Activated T-helper 9 cell treated with anti-CD3 and anti-CD28 coated beads, Interleukin-2, amount 50 U/mL, for 16 hours (primary cell): ENCODE data around the gene DUSP22.

Source experiments
- DNase-seq: peaks from one replicate; pipeline ENCODE4 v3.0.0-alpha.2; 2020; ENCODE audit warnings: low read depth

DUSP22 gene

DNA sequence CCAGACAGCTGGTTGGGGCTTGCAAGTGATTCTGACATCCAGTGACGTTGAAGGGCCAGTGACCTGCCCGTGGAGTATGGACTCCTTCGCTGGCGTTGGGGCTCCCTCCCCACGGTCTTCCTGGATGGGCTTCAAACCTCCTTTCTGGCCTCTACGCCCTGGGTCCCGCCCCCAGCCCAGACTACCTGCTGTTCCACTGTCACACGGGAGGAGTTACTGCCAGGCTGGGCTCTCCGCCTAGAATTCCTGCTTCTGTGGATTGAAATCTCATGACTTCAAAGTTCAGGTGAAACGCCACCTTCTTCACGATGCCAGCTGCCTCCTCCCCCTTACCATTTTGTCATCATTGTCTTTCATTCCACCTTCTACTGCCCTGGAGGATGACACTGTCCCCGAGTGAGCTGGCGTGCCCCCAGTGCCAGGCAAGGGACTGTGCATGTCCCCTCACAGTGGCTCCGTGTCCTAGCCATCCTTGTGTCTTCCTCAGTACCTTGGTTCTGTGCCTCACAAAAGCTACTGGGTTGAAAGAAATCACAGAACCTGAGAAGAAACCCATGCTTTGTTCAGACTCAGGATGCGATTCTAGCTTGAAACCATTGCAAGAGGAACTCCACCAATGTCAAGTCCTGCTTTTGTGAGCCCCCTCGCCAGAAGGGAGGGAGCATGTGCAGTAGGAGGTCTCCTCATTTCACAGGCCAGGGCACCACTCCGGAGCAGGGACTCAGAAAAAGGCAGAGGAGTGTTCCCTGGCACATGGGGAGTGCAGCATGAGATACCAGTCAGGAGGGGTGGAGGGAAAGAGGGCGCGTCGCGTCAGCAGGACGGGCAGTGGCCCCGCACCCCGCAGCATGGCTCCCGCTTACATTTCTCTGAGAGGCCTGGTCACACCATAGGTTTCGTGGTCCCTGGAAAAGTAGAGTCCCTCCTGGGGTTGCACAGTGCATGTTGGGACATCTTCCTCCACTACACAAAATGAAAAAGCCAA, 88.2 kb downstream of the DUSP22 start:
- DNase-seq = no peak

DNA sequence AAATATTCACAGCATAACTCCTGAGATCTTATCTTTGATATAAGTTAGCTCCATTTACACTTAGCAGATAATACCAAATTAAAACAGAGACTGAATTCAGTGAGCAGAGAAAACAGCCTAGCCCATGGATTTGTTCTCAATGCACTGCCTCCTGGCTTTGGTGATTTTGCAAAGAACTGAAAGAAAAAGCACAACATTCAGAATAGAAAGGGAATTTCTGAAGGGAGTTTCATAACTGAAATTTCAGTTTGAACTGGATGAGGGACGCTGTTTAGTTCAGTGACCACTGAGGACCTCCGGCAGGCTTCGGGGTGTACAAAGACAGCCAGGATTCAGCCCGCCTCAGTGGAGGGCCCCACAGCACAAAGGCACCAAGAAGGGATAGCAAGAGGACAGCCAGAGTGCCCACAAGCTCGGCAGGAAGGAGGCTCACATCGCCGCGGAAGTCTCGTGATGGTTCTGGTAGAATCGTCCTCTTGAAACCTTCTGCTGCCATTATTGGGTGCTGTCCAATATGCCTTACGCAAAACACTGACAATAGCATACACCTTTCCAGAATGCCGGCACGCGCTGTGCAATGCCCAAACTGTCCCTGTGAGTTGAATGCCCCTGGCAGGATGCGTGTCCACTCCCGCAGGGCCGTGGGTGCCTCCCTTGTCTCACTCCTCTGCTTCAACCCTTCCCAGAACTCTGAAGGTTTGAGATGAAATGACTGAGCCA, 89.6 kb downstream of the DUSP22 start:
- no peak for DNase-seq

DNA sequence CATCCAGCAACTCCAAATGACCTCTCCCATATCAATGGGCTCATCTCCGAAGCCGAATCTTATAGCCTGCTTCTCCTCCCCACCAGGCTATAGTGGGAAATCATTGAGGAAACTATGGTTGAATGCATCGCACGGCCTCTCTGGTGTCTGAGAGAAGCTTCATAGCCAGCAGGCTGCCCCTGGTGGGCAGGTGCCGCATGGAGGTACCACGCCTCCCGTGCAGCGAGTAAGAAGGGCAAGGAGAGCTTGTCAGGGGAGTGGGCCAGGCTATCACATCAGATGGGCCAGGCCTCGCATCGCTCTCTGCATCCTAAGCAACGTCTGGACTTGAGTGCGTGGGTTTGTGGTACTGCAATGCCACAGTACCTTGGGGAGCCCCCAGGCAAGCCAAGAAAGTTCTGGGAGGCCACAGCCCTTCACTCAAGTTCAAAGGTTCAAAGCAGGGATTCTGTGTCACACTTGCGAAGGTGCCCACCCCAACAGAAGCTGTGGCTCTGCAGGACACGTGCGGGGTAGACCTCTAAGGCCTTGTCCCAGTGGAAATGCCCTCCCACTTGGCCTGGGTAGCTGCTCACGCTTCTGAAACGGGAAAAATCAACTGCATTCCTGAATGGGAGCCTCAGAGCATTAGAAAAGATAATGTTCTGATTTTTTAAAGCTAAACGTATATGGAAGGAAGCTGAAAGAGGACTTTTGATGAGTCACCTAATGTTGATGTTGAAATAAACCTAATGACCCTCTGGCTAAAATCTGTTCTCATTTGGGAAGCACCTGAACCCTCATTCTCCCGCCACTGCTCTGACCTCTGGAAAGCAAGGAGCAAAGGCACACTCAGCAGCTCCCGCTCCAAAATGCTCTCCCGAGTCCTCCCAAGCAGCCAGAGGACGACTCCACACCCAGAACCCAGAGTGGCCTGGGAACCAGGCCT, 90.9 kb downstream of the DUSP22 start:
- no peak for DNase-seq

DNA sequence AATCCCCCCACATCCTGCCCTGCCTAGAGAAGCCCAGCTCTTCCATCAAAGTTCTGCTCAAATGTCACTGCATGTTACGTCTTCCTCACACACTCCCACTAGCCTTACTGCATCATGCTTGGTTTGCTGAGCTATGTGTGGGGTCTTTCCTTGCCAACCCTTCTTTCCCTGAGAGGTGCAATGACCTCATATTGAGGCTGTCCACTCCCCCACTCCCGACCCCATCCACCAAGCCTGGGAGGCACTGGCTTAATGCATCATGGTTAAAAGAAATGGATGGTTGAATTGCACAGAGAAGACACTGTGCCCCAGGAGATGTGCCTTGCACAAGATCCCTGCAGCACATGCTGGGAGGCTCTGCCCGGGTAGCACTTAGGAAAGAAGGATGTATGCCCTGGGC, 91.6 kb downstream of the DUSP22 start:
- DNase-seq = no peak

DNA sequence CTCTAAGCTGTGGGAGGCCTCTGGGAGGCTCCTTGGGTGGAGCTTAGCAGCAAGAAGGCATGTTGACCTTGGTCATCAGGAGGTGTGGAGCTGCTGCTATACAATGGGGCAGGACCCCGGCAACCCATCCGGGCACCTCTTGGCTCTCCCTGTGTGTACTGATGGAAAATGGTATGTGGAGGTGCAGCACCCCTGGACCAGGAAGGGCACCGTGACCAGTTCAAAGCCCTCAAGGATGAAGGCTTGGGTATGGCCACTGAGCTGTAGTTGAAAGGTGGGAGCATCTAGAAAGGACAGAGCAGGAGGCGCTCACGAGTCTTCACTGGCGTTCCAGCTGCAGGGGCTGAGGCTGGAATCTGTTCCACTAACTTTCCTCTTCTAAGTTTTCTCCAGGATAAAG, 92.6 kb downstream of the DUSP22 start:
- DNase-seq = no peak

DNA sequence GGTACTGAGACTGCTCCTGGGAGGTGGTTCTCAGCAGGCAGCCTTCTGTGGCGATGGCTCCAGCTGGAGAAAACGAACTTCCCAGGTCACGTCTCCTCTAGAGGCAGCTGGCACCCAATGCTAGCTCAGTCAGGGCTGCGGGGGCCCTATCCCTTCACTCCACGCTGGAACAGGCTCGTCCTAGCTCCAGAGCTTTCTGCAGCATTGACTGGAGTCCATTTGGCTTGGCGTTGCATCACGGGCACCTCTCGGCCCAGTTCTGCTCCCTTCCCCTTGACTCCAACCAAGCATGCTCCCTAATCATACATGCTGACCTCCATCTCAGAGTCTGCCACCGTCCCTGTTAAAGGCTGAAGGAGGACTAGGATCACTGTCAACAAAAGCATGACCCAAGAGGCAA, 93.3 kb downstream of the DUSP22 start:
- DNase-seq = no peak

DNA sequence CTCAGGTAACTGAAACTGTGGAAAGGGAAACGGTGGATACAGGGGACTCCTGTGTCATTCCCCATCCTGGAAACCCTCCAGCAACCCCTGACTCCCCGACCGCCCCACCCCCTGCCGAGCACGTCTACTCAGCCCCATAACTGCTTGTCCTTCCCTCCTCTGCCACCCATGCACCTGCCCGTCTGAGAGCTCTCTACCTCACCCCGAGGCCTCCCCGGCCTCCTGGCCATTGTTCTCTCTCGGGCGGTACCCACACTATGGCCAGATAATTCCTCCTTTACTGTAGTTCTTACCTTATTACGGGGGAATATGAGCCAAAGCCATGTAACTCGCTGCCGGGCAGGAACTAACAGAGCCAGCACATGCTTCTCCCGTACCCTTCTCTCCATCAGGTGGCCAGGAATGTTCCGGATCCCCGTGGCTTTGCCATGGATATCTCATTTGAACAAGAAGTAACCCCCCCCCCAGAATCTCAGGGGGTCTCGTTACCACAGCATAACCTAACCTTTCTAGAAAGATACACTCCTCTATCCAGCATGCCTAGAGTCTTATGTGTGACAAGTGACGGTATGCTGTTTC, 94.5 kb downstream of the DUSP22 start:
- DNase-seq = no peak

DNA sequence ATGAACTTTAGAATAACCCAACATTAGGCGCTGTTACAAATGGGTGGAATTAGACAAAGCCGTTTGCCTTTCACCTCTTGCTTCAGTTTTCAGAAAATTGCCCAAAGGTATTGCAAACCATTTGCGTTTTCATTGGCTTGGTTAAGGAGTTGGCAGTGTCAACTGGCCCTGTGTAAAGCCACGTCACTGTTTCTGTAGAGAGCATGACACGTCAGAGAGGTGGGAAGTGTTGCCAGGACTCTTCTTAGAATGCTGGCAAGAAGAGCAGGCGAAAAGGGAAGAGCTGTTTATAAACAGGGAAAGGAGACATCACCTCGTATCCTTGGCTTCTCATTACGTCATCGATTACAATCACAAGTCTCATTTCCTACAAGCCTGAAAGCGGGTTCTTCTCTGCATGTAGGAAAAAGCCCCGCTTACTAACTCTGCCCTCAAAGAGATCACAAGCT, 95.0 kb downstream of the DUSP22 start:
- DNase-seq = no peak

DNA sequence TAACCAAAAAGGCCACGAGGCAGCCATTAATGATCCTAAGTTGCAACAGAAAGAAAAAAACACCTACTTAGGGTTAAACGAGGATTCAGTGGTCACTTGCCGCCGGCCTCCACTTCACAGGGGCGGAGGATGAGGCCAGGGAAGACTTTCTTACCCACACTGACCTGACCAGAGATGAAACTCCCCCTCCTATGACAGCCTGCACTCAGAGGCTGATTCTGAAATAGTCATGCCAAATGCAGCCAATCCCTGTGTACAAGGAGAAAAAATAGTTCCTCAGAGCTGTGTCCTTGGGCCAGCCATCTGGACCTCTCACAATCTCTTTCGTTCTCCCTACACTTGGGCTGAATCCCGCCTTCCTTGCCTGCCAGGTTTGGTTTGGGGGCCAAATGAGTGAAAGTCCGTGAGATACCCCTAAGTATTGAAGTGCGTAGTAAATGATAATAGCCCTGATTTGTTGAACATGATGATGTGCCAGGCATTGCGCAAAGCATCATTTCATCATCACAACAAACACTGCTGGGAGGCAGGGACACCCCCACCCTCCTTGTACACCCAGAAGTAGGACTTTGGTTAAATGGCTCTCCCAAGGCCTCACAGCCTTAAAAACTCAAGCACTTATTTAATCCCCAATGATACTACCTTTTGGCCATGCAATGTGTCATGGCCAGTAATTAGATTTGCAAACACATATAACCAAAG, 96.1 kb downstream of the DUSP22 start:
- DNase-seq = no peak

DNA sequence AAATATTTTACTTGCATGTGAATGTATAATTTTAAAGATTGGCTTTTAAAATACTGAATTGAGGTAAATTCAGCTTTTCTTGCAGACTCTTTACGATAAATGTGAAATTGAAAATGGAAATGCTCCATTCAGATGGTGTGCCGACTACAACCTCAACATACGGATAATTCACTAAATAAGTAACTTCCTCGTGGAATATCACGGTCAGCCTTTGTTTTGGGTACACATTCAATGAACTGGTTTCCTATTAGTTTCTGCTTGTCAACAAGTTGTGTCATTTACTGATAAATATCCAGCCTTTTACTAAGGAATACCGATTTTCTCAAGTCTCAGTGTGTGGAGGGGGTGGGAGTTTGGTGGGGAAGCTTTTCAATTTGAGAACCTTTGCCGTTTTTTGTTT, 96.9 kb downstream of the DUSP22 start:
- DNase-seq = no peak

DNA sequence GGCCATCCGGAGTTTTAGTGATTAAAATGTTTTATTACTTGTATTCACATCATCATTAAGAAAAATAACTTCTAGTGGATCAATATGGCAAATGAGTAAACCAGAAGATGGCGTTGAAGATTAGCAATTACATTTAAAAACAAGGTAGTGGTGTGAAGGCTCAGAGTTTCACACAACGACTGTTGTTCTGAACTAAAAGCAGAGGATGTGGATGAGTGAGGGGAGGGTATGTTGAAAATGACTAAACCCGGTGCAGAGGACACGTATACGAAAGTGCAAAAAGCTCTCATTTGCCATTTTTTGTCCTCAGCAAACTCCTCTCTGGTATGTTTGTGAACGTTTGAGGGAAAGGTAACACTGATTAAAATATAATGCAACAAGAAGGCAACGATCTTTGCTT, 97.3 kb downstream of the DUSP22 start:
- no peak for DNase-seq

DNA sequence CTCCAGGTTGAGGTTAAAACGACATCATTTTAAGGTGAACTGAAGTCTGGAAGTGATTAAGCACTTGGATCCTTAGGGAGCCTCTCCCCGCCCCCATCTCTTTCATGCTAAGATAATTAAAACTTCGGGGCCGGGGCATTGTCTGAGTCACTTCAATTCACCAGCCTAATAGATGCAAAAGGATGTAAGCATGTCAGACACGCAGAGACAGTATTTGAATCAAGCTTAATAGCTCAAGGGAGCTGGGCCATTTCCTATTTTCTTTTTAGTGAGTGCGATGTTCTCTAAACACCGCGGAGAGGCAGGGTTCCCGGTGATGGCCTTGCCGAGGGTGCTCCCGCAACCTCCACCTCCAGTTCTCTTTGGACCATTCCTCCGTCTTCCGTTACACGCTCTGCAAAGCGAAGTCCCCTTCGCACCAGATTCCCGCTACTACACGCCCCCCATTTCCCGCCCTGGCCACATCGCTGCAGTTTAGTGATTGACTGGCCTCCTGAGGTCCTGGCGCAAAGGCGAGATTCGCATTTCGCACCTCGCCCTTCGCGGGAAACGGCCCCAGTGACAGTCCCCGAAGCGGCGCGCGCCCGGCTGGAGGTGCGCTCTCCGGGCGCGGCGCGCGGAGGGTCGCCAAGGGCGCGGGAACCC, 98.7 kb downstream of the DUSP22 start:
- peak; percentile 18 for DNase-seq

DNA sequence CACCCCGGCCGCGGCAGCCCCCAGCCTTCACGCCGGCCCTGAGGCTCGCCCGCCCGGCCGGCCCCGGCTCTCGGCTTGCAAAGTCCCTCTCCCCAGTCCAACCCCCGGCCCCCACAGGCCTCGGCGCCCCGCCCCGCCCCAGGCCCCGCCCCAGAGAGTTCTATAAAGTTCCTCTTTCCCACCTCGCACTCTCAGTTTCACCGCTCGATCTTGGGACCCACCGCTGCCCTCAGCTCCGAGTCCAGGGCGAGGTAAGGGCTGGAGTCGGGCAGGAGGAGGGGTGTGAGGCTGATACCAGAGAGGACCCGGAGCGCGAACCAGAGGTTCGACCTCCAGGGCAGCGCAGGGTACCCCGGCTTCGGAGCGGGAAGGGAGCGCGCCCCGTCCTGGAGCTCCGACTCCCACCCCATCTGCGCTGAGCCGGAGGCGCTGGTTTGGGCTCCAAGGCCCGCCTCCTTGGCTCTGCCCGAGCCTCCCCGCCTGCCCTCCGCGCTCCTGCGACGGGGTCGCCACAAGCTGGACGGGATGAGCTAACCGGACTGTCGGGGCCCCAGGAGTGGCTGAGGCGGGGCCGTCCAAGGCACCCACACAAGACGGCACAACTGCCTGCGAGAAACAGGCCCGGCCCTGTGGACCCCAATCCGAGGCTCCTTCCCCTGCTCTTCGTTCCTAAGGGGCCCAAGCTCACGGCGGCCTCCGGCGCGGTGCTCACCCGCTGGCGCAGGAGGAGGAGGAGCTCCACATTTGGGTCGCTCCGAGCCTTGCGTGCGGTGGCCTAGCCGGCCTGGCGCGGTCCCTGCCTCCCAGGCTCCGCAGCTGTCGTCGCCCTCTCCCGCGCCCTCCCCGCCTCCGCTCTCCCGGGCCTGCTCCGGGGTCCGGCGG, 99.5 kb downstream of the DUSP22 start, which contains the start of gene IRF4:
TSS of gene IRF4 (plus strand) at position 194 of the 882 bp plus-strand sequence. CDS start 1,401 bp downstream, outside the sequence.
- peak; percentile 74 for DNase-seq

DNA sequence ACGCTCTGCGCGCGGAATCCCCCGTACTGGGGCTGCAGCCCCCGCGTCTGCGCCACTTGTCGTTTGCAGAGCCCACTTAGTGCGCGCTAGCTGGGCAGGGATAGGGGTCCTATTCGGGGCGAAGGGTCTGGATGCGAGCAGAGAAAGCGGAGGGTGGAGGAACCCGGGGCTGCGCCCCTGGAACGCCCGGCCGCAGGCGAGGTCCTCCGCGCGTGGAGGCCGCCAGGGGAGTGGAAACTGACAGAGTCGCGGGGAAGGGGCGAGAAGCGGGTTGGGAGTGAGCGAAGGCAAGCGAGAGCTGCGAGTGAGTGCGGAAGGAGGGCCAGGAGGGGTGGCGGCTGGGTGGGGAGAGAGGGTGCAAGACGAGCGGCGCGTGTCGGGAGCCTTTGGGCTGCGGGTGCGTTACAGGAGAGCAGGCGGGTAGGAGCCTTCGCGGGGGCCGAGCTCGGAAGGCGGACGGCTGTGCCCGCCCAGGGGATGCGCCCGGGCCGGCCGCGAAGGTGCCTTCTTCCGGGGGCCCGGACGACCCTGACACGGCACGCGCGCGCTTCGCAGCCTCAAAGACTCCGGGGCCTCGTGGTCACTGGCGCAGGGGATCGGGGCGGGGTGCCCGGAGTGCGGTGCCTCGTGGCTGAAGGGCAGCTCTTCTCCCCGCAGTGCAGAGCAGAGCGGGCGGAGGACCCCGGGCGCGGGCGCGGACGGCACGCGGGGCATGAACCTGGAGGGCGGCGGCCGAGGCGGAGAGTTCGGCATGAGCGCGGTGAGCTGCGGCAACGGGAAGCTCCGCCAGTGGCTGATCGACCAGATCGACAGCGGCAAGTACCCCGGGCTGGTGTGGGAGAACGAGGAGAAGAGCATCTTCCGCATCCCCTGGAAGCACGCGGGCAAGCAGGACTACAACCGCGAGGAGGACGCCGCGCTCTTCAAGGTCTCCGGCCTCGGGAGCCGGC, 100.4 kb downstream of the DUSP22 start:
- peak; percentile 20 for DNase-seq

DNA sequence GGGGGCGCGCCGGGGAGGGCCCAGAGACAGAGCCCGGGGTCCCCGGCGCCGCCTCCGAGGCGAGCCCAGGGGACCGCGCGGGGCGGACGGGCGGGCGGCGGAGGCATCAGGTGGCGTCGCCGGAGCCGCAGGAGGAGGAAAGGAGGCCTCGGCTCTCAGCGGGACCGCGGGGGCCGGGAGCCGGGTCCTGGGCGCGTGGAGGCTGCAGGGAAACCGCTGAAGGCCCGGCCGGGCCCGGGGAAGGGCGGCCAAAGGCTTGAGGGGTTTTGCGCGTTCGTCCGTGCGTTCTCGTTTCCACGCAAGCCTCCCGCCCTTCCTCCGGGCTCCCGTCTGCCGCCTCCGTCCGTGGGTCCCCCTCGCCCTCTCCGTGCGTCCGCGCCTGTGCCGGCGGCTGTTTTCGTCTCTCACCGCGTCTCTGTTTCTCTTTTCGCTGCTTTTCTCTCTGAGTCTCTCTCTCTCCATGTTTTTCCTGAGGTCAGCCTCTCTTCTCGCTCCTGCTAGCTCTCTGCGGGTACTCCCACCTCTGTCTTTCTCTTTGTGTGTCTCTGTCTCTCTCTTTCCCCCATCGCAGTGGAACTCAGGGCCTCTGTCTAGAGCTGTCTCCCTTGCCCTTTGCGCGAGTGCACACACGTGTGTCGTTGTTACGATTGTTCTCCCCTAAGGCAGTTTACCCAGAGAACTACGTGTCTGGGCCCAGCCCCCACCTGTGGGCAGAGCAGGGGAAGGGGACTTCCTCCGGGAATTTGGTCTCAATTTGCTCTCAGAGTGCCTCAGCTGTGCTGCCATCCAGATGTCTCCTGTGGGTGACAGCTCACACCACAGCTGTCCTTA, 101.3 kb downstream of the DUSP22 start:
- peak; percentile 29 for DNase-seq

DNA sequence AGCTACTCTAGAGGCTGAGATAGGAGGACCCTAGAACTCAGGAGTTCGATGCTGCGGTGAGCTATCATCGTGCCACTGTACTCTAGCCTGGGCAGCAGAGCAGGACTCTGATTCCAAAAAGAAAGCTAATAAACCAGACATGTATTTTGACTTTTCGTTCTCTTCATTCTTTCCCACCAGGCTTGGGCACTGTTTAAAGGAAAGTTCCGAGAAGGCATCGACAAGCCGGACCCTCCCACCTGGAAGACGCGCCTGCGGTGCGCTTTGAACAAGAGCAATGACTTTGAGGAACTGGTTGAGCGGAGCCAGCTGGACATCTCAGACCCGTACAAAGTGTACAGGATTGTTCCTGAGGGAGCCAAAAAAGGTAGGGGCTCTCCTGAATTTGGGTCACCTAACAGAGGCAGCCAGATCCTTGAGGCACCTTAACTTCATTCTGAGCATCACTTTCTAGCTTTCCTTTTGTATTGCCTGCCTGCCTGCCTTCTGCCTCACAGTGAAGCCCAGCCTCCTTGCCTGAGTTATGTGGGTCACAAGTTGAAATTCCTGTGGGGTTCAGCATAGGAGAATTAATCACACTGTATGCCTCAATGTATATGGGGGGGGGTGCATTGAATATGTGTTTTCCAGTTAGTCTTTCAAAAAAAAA, 102.5 kb downstream of the DUSP22 start:
- no peak for DNase-seq
